GM23338 (cell line): ENCODE data around the gene UBALD1. TPM values are rescaled to one million over a fixed set of nuclear protein-coding genes. Genes with fewer than 3 reads are reported as not detected.

Experiments used
- ATAC-seq: fragments of 200-7000 bp; cut with Tn5 transposase; 3 replicates; pipeline ENCODE4 v1.9.1; 2020
- DNase-seq: peaks from one replicate; pipeline ENCODE4 v3.0.0-alpha.2; 2015; ENCODE audit warnings: low spot score
- H2AFZ ChIP-seq: fragments of 200-600 bp; sonication (generic); 2 replicates; pipeline ENCODE4 v1.8.0; 2016; ENCODE audit warnings: antibody characterized with exemption, mild to moderate bottlenecking, moderate library complexity
- H3F3A ChIP-seq: fragments of 200-600 bp; sonication (generic); replicated peaks from 2 replicates; pipeline ENCODE4 v1.8.0; 2017; ENCODE audit warnings: antibody characterized with exemption, mixed run types, low read depth
- H3K27ac ChIP-seq: fragments of 200-600 bp; sonication (generic); 2 replicates; pipeline ENCODE4 v1.6.1; 2016; ENCODE audit warnings: low read depth
- H3K27me3 ChIP-seq: fragments of 200-600 bp; sonication (generic); 2 replicates; pipeline ENCODE4 v1.8.0; 2016; ENCODE audit warnings: mild to moderate bottlenecking, mixed run types, moderate library complexity; ENCODE audit not compliant: insufficient read depth
- H3K36me3 ChIP-seq: fragments of 200-600 bp; sonication (generic); 2 replicates; pipeline ENCODE4 v1.8.0; 2016; ENCODE audit warnings: mild to moderate bottlenecking; ENCODE audit not compliant: insufficient read depth
- H3K4me1 ChIP-seq: fragments of 200-600 bp; sonication (generic); 2 replicates; pipeline ENCODE4 v1.8.0; 2016; ENCODE audit warnings: mild to moderate bottlenecking, moderate library complexity; ENCODE audit not compliant: insufficient read depth
- H3K4me2 ChIP-seq: fragments of 200-600 bp; sonication (generic); 2 replicates; pipeline ENCODE4 v1.7.1; 2017; ENCODE audit warnings: mixed run types
- H3K4me3 ChIP-seq: fragments of 200-600 bp; sonication (generic); 2 replicates; pipeline ENCODE4 v1.6.1; 2016; ENCODE audit warnings: mixed run types
- H3K79me2 ChIP-seq: fragments of 200-600 bp; sonication (generic); replicated peaks from 2 replicates; pipeline ENCODE4 v1.8.0; 2017; ENCODE audit warnings: mild to moderate bottlenecking; ENCODE audit not compliant: insufficient read depth
- H3K9me2 ChIP-seq: fragments of 200-600 bp; sonication (generic); 2 replicates; pipeline ENCODE4 v1.8.0; 2017; ENCODE audit not compliant: insufficient read depth
- H4K20me1 ChIP-seq: fragments of 200-600 bp; sonication (generic); replicated peaks from 2 replicates; pipeline ENCODE4 v1.8.0; 2017; ENCODE audit warnings: mild to moderate bottlenecking; ENCODE audit not compliant: insufficient read depth
- H3K27ac Mint-ChIP-seq: 2 replicates; pipeline ENCODE4 v1.8.0; 2020; ENCODE audit warnings: inconsistent platforms, mild to moderate bottlenecking, moderate library complexity, mixed read lengths
- H3K27me3 Mint-ChIP-seq: 3 replicates; pipeline ENCODE4 v1.8.0; 2022; ENCODE audit warnings: low read depth, mild to moderate bottlenecking, moderate library complexity, mixed read lengths, inconsistent platforms; ENCODE audit not compliant: insufficient read depth, poor library complexity
- H3K36me3 Mint-ChIP-seq: 3 replicates; pipeline ENCODE4 v1.8.0; 2021; ENCODE audit warnings: low read depth, mild to moderate bottlenecking, inconsistent platforms, moderate library complexity, mixed read lengths
- H3K4me1 Mint-ChIP-seq: 3 replicates; pipeline ENCODE4 v1.8.0; 2020; ENCODE audit warnings: mild to moderate bottlenecking, inconsistent platforms, mixed read lengths
- H3K4me3 Mint-ChIP-seq: 3 replicates; pipeline ENCODE4 v1.8.0; 2021; ENCODE audit warnings: moderate library complexity, mild to moderate bottlenecking, inconsistent platforms, mixed read lengths
- H3K9me3 Mint-ChIP-seq: 3 replicates; pipeline ENCODE4 v1.8.0; 2020; ENCODE audit warnings: moderate library complexity, mild to moderate bottlenecking, inconsistent platforms, mixed read lengths
- CTCF ChIP-seq, 2 experiments: fragments of 200-600 bp in 1 of 2; sonication (generic) in 1 of 2; conservative IDR thresholded peaks; 2 replicates each; pipeline versions ENCODE4 v1.5.1 to v1.6.1; 2016 to 2017; ENCODE audit warnings: antibody characterized with exemption in 2 of 2, low read depth in 2 of 2, mild to moderate bottlenecking in 2 of 2, moderate library complexity in 1 of 2
- EZH2phosphoT487 ChIP-seq: fragments of 200-600 bp; sonication (generic); IDR thresholded peaks from one replicate; pipeline ENCODE4 v1.8.1; 2018; ENCODE audit warnings: antibody characterized with exemption; ENCODE audit not compliant: unreplicated experiment
- NANOG ChIP-seq: IDR thresholded peaks from 2 replicates; pipeline ENCODE4 v1.6.1; 2016; ENCODE audit warnings: antibody characterized with exemption, borderline replicate concordance
- POLR2AphosphoS5 ChIP-seq: IDR thresholded peaks from 2 replicates; pipeline ENCODE4 v1.6.1; 2016; ENCODE audit warnings: antibody characterized with exemption, low read depth
- REST ChIP-seq: IDR thresholded peaks from one replicate; pipeline ENCODE4 v1.6.1; 2018; ENCODE audit warnings: antibody characterized with exemption; ENCODE audit not compliant: unreplicated experiment
- ZNF114 ChIP-seq: fragments of 250-450 bp; sonication (Bioruptor Pico); IDR thresholded peaks from 2 replicates; pipeline ENCODE4 v1.5.0; 2020; ENCODE audit warnings: mild to moderate bottlenecking, moderate library complexity
- polyA plus RNA-seq: library from polyadenylated mRNA; unstranded; fragments of >200 nt; fragmentation: Nextera tagmentation; extraction: Ambion mirVana; gene quantifications from 2 replicates; pipeline ENCODE4 v1.2.1, GENCODE V29; 2016
- total RNA-seq: library from RNA; depleted of rRNA; stranded (reverse); fragments of >200 nt; shearing (Covaris generic); gene quantifications from 2 replicates; pipeline ENCODE4 v1.2.3, GENCODE V29; 2014

The UBALD1 gene
- total and polyA plus RNA-seq, 2 experiments from 2014 or later: 20.7 to 32.8 TPM

- TF ChIP-seq POLR2AphosphoS5 (no peak), REST (no peak), ZNF114 (CRISPR knock-in tag) (no peak), CTCF (conservative IDR thresholded peaks at IDR 0.05; ENCODE audit: low read depth in 2 of 2) (no peak)
These were observed 35.2 kb upstream of the UBALD1 start (continued) for GRCh38 chr16:4649744-4650442.

GRCh38 chr16:4648917-4649316 lies 34.2 kb upstream of the UBALD1 start:
- peaks cover 6% of the 10 kb centered on the region for H3K27me3 Mint-ChIP-seq
- H3K4me2 ChIP-seq: no peak overlapping the region
- no peak overlapping the region; the same call in 2 of the 3 replicates for H3K4me3 Mint-ChIP-seq
- DNase-seq: no peak
- H3K36me3 Mint-ChIP-seq: peaks cover 26% of the 10 kb centered on the region
- H3K79me2 ChIP-seq: peaks cover 29% of the 10 kb centered on the region
- H3K27ac ChIP-seq: no peak overlapping the region
- no peaks in the 10 kb centered on the region for H3K9me2 ChIP-seq
- no peak for ATAC-seq
- H2AFZ ChIP-seq: no peak overlapping the region
- H3K27me3 ChIP-seq: no peaks in the 10 kb centered on the region
- H3K4me1 ChIP-seq: no peaks in the 10 kb centered on the region
- no peaks in the 10 kb centered on the region for H3K4me1 Mint-ChIP-seq
- H3K4me3 ChIP-seq: no peak overlapping the region
- TF ChIP-seq NANOG (no peak), CTCF (conservative IDR thresholded peaks at IDR 0.05; ENCODE audit: low read depth in 2 of 2) (peak in 1 of 2 experiments; percentile 18; a peak in 1 of 4 replicates), EZH2phosphoT487 (no peak), POLR2AphosphoS5 (no peak)
- peaks cover 9% of the 10 kb centered on the region for H4K20me1 ChIP-seq
- peaks cover 4% of the 10 kb centered on the region; the same call in 2 of the 3 replicates for H3K9me3 Mint-ChIP-seq
- H3F3A ChIP-seq: no peaks in the 10 kb centered on the region
- H3K36me3 ChIP-seq: no peaks in the 10 kb centered on the region
- H3K27ac Mint-ChIP-seq: no peak overlapping the region
